CD4-positive, alpha-beta T cell treated with Interleukin-6 for 4 hours (primary cell): Measurements from ENCODE around the gene NIPSNAP2.

Experiments
- DNase-seq: peaks from one replicate; pipeline ENCODE4 v3.0.0-alpha.2; 2020; ENCODE audit warnings: mixed read lengths

NIPSNAP2 gene

GRCh38 chr7:55964261-55965099, at the start of gene NIPSNAP2:
NIPSNAP2 (plus strand) TSS chr7:55964585; CDS start chr7:55964610, 25 bp downstream.
- DNase-seq: peak; percentile 66

- DNase-seq: no peak
Measured at GRCh38 chr7:55917771-55918170, 46.6 kb upstream of the NIPSNAP2 start.

GRCh38 chr7:55928006-55928767, 36.2 kb upstream of the NIPSNAP2 start:
- DNase-seq: no peak

- no peak for DNase-seq
Measured at GRCh38 chr7:55931421-55932151, 32.8 kb upstream of the NIPSNAP2 start.

- no peak for DNase-seq
Measured at GRCh38 chr7:55939514-55940123, 24.8 kb upstream of the NIPSNAP2 start.

GRCh38 chr7:55946545-55946944, 17.8 kb upstream of the NIPSNAP2 start:
- no peak for DNase-seq

GRCh38 chr7:55951637-55952351, 12.6 kb upstream of the NIPSNAP2 start, which contains the start of gene MRPS17:
MRPS17 (plus strand) TSS chr7:55951877; CDS start chr7:55953196, 1,319 bp downstream.
- peak; percentile 94 for DNase-seq

GRCh38 chr7:55952352-55952671, 12.1 kb upstream of the NIPSNAP2 start:
- DNase-seq: peak; percentile 8

- no peak for DNase-seq
Measured at GRCh38 chr7:55953707-55954475, 10.5 kb upstream of the NIPSNAP2 start.

- no peak for DNase-seq
Measured at GRCh38 chr7:55957190-55957589, 7.2 kb upstream of the NIPSNAP2 start.

- no peak for DNase-seq
Measured at GRCh38 chr7:55962014-55962413, 2.4 kb upstream of the NIPSNAP2 start.

GRCh38 chr7:55963584-55964168, 709 bp upstream of the NIPSNAP2 start:
- DNase-seq: no peak

- no peak for DNase-seq
Measured at GRCh38 chr7:55965100-55965470, 700 bp downstream of the NIPSNAP2 start.

GRCh38 chr7:55965805-55966421, 1.5 kb downstream of the NIPSNAP2 start:
- no peak for DNase-seq

- no peak for DNase-seq
Measured at GRCh38 chr7:55966851-55967250, 2.5 kb downstream of the NIPSNAP2 start.

GRCh38 chr7:55969391-55969790, 5.0 kb downstream of the NIPSNAP2 start:
- DNase-seq: no peak

GRCh38 chr7:55970561-55970960, 6.2 kb downstream of the NIPSNAP2 start:
- no peak for DNase-seq

- DNase-seq: no peak
Measured at GRCh38 chr7:55970978-55971377, 6.6 kb downstream of the NIPSNAP2 start.

- DNase-seq: no peak
Measured at GRCh38 chr7:55973747-55974250, 9.4 kb downstream of the NIPSNAP2 start.

- no peak for DNase-seq
Measured at GRCh38 chr7:55975988-55976633, 11.7 kb downstream of the NIPSNAP2 start.
